CD4-positive, alpha-beta memory T cell (primary cell): ENCODE data around the gene KRT17. TPM values are rescaled to one million over a fixed set of nuclear protein-coding genes. Genes with fewer than 3 reads are reported as not detected.
"Not testable (repeated sequence)": the region's sequence is repeated elsewhere in the genome, so short reads cannot be mapped to it uniquely, and the experiment has no call there.

Experiments used
- CTCF ChIA-PET: fragments of 350-600 bp; sonication (Branson Sonifier 250); formaldehyde crosslinking; loops from one replicate; lab custom pipeline; 2021; ENCODE audit warnings: inconsistent platforms; ENCODE audit not compliant: partially characterized antibody; lab: Charles Lee
- POLR2A ChIA-PET: fragments of 350-600 bp; sonication (Branson Sonifier 250); formaldehyde crosslinking; loops from one replicate; lab custom pipeline; 2021; ENCODE audit not compliant: partially characterized antibody; lab: Charles Lee
- DNase-seq, 5 donors: peaks; one replicate each; pipeline versions ENCODE4 v3.0.0 to v3.0.0-alpha.2; 2020 to 2022; ENCODE audit warnings: mixed read lengths in 1 of 5
- H3K27ac ChIP-seq: one replicate; pipeline ENCODE4 v1.7.0; 2013; ENCODE audit warnings: low read depth, low read length
- H3K27me3 ChIP-seq: 2 replicates; pipeline ENCODE4 v1.7.0; 2013; ENCODE audit warnings: mild to moderate bottlenecking, low read length, moderate library complexity; ENCODE audit not compliant: insufficient read depth
- H3K36me3 ChIP-seq: 2 replicates; pipeline ENCODE4 v1.7.0; 2013; ENCODE audit warnings: mild to moderate bottlenecking, low read length, moderate library complexity; ENCODE audit not compliant: insufficient read depth
- H3K4me1 ChIP-seq: 2 replicates; pipeline ENCODE4 v1.7.0; 2013; ENCODE audit warnings: mild to moderate bottlenecking, low read length, moderate library complexity; ENCODE audit not compliant: insufficient read depth
- H3K4me3 ChIP-seq, 2 donors: one replicate each; pipeline ENCODE4 v1.7.0; 2013; ENCODE audit warnings: low read length in 2 of 2, mild to moderate bottlenecking in 1 of 2
- H3K9me3 ChIP-seq, 2 donors: one replicate each; pipeline ENCODE4 v1.7.0; 2013; ENCODE audit warnings: low read length in 2 of 2, control low read depth in 1 of 2; ENCODE audit not compliant: control insufficient read depth in 1 of 2
- H3K27ac Mint-ChIP-seq, 7 donors: one replicate each; pipeline ENCODE4 v1.8.0; 2020 to 2021; ENCODE audit warnings: mixed read lengths in 7 of 7, mild to moderate bottlenecking in 6 of 7, inconsistent platforms in 3 of 7, moderate library complexity in 3 of 7
- H3K27me3 Mint-ChIP-seq, 2 donors: one replicate each; pipeline ENCODE4 v1.8.0; 2020 to 2021; ENCODE audit warnings: mixed read lengths in 2 of 2
- H3K36me3 Mint-ChIP-seq, 2 donors: one replicate each; pipeline ENCODE4 v1.8.0; 2020 to 2021; ENCODE audit warnings: mixed read lengths in 2 of 2, inconsistent platforms in 1 of 2, mild to moderate bottlenecking in 1 of 2
- H3K4me1 Mint-ChIP-seq, 4 donors: one replicate each; pipeline ENCODE4 v1.8.0; 2020 to 2021; ENCODE audit warnings: mixed read lengths in 4 of 4, mild to moderate bottlenecking in 1 of 4
- H3K4me3 Mint-ChIP-seq, 8 donors: one replicate each; pipeline ENCODE4 v1.8.0; 2020 to 2021; ENCODE audit warnings: mixed read lengths in 8 of 8, mild to moderate bottlenecking in 7 of 8, moderate library complexity in 6 of 8, inconsistent platforms in 3 of 8
- H3K9me3 Mint-ChIP-seq, 8 donors: one replicate each; pipeline ENCODE4 v1.8.0; 2020 to 2021; ENCODE audit warnings: mixed read lengths in 8 of 8, mild to moderate bottlenecking in 5 of 8, inconsistent platforms in 3 of 8, moderate library complexity in 1 of 8
- intact Hi-C: fragments of 100-400 bp; cut with micrococcal nuclease; formaldehyde crosslinking; loops from one replicate; pipeline ENCODE4 v1.15.1; 2023
- polyA plus RNA-seq, 2 donors: library from polyadenylated mRNA; unstranded; fragments of 300-500 nt; fragmentation: Illumina TruSeq; gene quantifications; one replicate each; pipeline ENCODE4 v1.2.3, GENCODE V29; 2021
- total RNA-seq, 2 experiments: library from RNA; stranded (reverse); gene quantifications; one replicate each; pipeline ENCODE4 v1.2.3, GENCODE V29; 2021

Gene KRT17
- total and polyA plus RNA-seq, 4 experiments from 2014 or later = not detected

- POLR2A ChIA-PET, H3K27me3 ChIP-seq, H3K4me3 ChIP-seq, intact Hi-C loops, H3K4me1 Mint-ChIP-seq, H3K4me1 ChIP-seq, H3K36me3 Mint-ChIP-seq, H3K27ac ChIP-seq, DNase-seq, H3K9me3 ChIP-seq, CTCF ChIA-PET, H3K36me3 ChIP-seq, H3K9me3 Mint-ChIP-seq, H3K4me3 Mint-ChIP-seq: not testable (repeated sequence)
- peaks cover 1 to 11% of the 10 kb centered on the region in 2 donors for H3K27me3 Mint-ChIP-seq
- peak overlapping the region in 1 of 7 donors; percentile 52 for H3K27ac Mint-ChIP-seq
Observed at GRCh38 chr17:41626028-41626913, 1.9 kb upstream of the KRT17 start.

- ChIA-PET CTCF (no interaction called here), POLR2A (no interaction called here)
- peaks cover 0 to 2% (median 0%) of the 10 kb centered on the region in 8 donors for H3K9me3 Mint-ChIP-seq
- intact Hi-C loops = no loop called here
- Histone ChIP-seq H3K36me3 (no peaks in the 10 kb centered on the region), H3K4me3 (no peak overlapping the region), H3K27ac (no peak overlapping the region), H3K27me3 (no peaks in the 10 kb centered on the region), H3K4me1 (no peaks in the 10 kb centered on the region), H3K9me3 (no peaks in the 10 kb centered on the region)
- H3K36me3 Mint-ChIP-seq = no peaks in the 10 kb centered on the region
- peaks cover 1 to 11% of the 10 kb centered on the region in 2 donors for H3K27me3 Mint-ChIP-seq
- no peak overlapping the region for H3K27ac Mint-ChIP-seq
- DNase-seq = no peak
- H3K4me1 Mint-ChIP-seq = no peaks in the 10 kb centered on the region
- H3K4me3 Mint-ChIP-seq = no peak overlapping the region
Observed at GRCh38 chr17:41625602-41626001, 1.2 kb upstream of the KRT17 start.

GRCh38 chr17:41623184-41623861 lies 1.1 kb downstream of the KRT17 start:
- H3K27me3 ChIP-seq, POLR2A ChIA-PET, H3K4me1 ChIP-seq, H3K9me3 ChIP-seq, intact Hi-C loops, H3K4me3 ChIP-seq, H3K9me3 Mint-ChIP-seq, H3K36me3 ChIP-seq, H3K4me1 Mint-ChIP-seq, H3K36me3 Mint-ChIP-seq, H3K27ac Mint-ChIP-seq, CTCF ChIA-PET, DNase-seq, H3K27ac ChIP-seq, H3K4me3 Mint-ChIP-seq: not testable (repeated sequence)
- H3K27me3 Mint-ChIP-seq = peaks cover 1 to 16% of the 10 kb centered on the region in 2 donors

GRCh38 chr17:41622340-41623183 lies 1.8 kb downstream of the KRT17 start:
- H3K36me3 Mint-ChIP-seq, POLR2A ChIA-PET, H3K9me3 ChIP-seq, H3K9me3 Mint-ChIP-seq, DNase-seq, H3K27ac ChIP-seq, H3K36me3 ChIP-seq, H3K27me3 ChIP-seq, H3K4me3 Mint-ChIP-seq, H3K27ac Mint-ChIP-seq, H3K4me1 ChIP-seq, H3K4me1 Mint-ChIP-seq, H3K4me3 ChIP-seq, intact Hi-C loops: not testable (repeated sequence)
- peaks cover 1 to 16% of the 10 kb centered on the region in 2 donors for H3K27me3 Mint-ChIP-seq
- CTCF ChIA-PET = interaction anchor here (1.0 kb wide), 1 partner anchor 26 kb away, joined by 4 read pairs; no protein-coding TSS in a partner anchor

GRCh38 chr17:41621916-41622315 lies 2.5 kb downstream of the KRT17 start:
- ChIA-PET POLR2A (no interaction called here), CTCF (interaction anchor here (1.0 kb wide), 1 partner anchor 27 kb away, joined by 4 read pairs; no protein-coding TSS in a partner anchor)
- no peaks in the 10 kb centered on the region for H3K9me3 ChIP-seq
- H3K27me3 ChIP-seq = no peaks in the 10 kb centered on the region
- Mint-ChIP-seq H3K27ac (no peak overlapping the region), H3K36me3 (no peaks in the 10 kb centered on the region), H3K4me1 (no peaks in the 10 kb centered on the region), H3K27me3 (peaks cover 1 to 11% of the 10 kb centered on the region in 2 donors), H3K4me3 (no peak overlapping the region), H3K9me3 (no peaks in the 10 kb centered on the region)
- intact Hi-C loops = no loop called here
- no peak overlapping the region for H3K27ac ChIP-seq
- no peak for DNase-seq
- H3K4me3 ChIP-seq = no peak overlapping the region
- no peaks in the 10 kb centered on the region for H3K4me1 ChIP-seq
- no peaks in the 10 kb centered on the region for H3K36me3 ChIP-seq

GRCh38 chr17:41621435-41621817 lies 2.9 kb downstream of the KRT17 start:
- DNase-seq, H3K4me3 Mint-ChIP-seq, H3K9me3 Mint-ChIP-seq, H3K27ac Mint-ChIP-seq, CTCF ChIA-PET, H3K36me3 ChIP-seq, H3K27ac ChIP-seq, H3K9me3 ChIP-seq, H3K27me3 ChIP-seq, H3K4me1 Mint-ChIP-seq, POLR2A ChIA-PET, H3K4me1 ChIP-seq, H3K4me3 ChIP-seq, H3K36me3 Mint-ChIP-seq, intact Hi-C loops: not testable (repeated sequence)
- H3K27me3 Mint-ChIP-seq = peaks cover 1 to 11% of the 10 kb centered on the region in 2 donors
